HepG2 (cell line): ENCODE measurements around the gene KRT12. TPM values are rescaled to one million over a fixed set of nuclear protein-coding genes. Genes with fewer than 3 reads are reported as not detected.

ENCODE experiments used
- AHR ChIP-seq: IDR thresholded peaks from 2 replicates; pipeline ENCODE4 v1.6.1; 2018; ENCODE audit warnings: missing genetic modification reagents, missing compliant biosample characterization
- ELF1 ChIP-seq: sonication (generic); formaldehyde crosslinking; IDR thresholded peaks from 2 replicates; pipeline ENCODE4 v1.4.0; 2020; ENCODE audit warnings: missing genetic modification reagents
- GLI4 ChIP-seq: sonication (generic); formaldehyde crosslinking; IDR thresholded peaks from 2 replicates; pipeline ENCODE4 v1.5.1; 2020; ENCODE audit warnings: missing genetic modification reagents, mild to moderate bottlenecking, moderate library complexity, borderline replicate concordance
- GZF1 ChIP-seq: sonication (generic); formaldehyde crosslinking; IDR thresholded peaks from 2 replicates; pipeline ENCODE4 v1.5.1; 2020; ENCODE audit warnings: mild to moderate bottlenecking, missing genetic modification reagents
- MAZ ChIP-seq, 2 experiments: sonication (generic) in 1 of 2; formaldehyde crosslinking in 1 of 2; IDR thresholded peaks; 2 replicates each; pipeline versions ENCODE4 v1.5.0 to v1.6.1; 2012 to 2020; ENCODE audit warnings: low read depth in 2 of 2, mild to moderate bottlenecking in 2 of 2, borderline replicate concordance in 1 of 2, improper control_type of control experiment in 1 of 2, low read length in 1 of 2, missing genetic modification reagents in 1 of 2, moderate library complexity in 1 of 2
- NFE2L2 ChIP-seq: fragments of 150-350 bp; IDR thresholded peaks from 2 replicates; pipeline ENCODE4 v1.6.1; 2014; ENCODE audit warnings: low read length
- RXRA ChIP-seq: sonication (generic); formaldehyde crosslinking; IDR thresholded peaks from 2 replicates; pipeline ENCODE4 v1.5.1; 2020; ENCODE audit warnings: missing genetic modification reagents
- TAF15 ChIP-seq: fragments of 200-400 bp; formaldehyde crosslinking; IDR thresholded peaks from one replicate; pipeline ENCODE4 v1.6.1; 2018; ENCODE audit warnings: mild to moderate bottlenecking, low read depth, low read length; ENCODE audit not compliant: poor library complexity, severe bottlenecking
- ZBTB3 ChIP-seq: sonication (generic); formaldehyde crosslinking; IDR thresholded peaks from 2 replicates; pipeline ENCODE4 v1.4.0; 2020; ENCODE audit warnings: low read depth, mild to moderate bottlenecking, moderate library complexity, missing genetic modification reagents, borderline replicate concordance
- ZMAT5 ChIP-seq: sonication (generic); formaldehyde crosslinking; IDR thresholded peaks from 2 replicates; pipeline ENCODE4 v1.5.0; 2020; ENCODE audit warnings: mild to moderate bottlenecking, low read depth, missing genetic modification reagents, borderline replicate concordance
- ZNF124 ChIP-seq: sonication (generic); formaldehyde crosslinking; IDR thresholded peaks from 2 replicates; pipeline ENCODE4 v1.4.0; 2020; ENCODE audit warnings: missing genetic modification reagents
- ZNF205 ChIP-seq: IDR thresholded peaks from 2 replicates; pipeline ENCODE4 v1.6.1; 2018; ENCODE audit warnings: missing biosample characterization, missing genetic modification reagents
- ZNF225 ChIP-seq: sonication (generic); formaldehyde crosslinking; IDR thresholded peaks from 2 replicates; pipeline ENCODE4 v1.4.0; 2020; ENCODE audit warnings: mild to moderate bottlenecking, missing genetic modification reagents
- ZNF251 ChIP-seq: sonication (generic); formaldehyde crosslinking; IDR thresholded peaks from 2 replicates; pipeline ENCODE4 v1.9.0; 2021; ENCODE audit warnings: mild to moderate bottlenecking, missing genetic modification reagents
- ZNF512B ChIP-seq: sonication (generic); formaldehyde crosslinking; IDR thresholded peaks from 2 replicates; pipeline ENCODE4 v1.5.1; 2020; ENCODE audit warnings: missing genetic modification reagents, mild to moderate bottlenecking, borderline replicate concordance
- polyA plus RNA-seq, 8 experiments: library from polyadenylated mRNA; depleted of rRNA in 3 of 8; stranded (reverse) in 7 of 8; unstranded in 1 of 8; fragments of >200 nt; fragmentation: Illumina TruSeq in 4 of 8; extraction: Trizol in 4 of 8; gene quantifications; 2 replicates each; pipeline versions ENCODE4 v1.2.1 to v1.2.3, GENCODE V29; 2011 to 2016; ENCODE audit warnings: low read depth in 4 of 8, missing spikeins in 1 of 8, mixed read lengths in 1 of 8; ENCODE audit not compliant: insufficient read depth in 1 of 8
- total RNA-seq, 5 experiments: library from RNA; depleted of rRNA; stranded (reverse); fragments of >200 nt; fragmentation: Illumina TruSeq; extraction: Trizol; gene quantifications; 2 replicates each; pipeline ENCODE4 v1.2.3, GENCODE V29; 2016; ENCODE audit warnings: low read depth in 1 of 5
- TF ChIP-seq, protein P1 (sequence below): sonication (generic); formaldehyde crosslinking; IDR thresholded peaks from 2 replicates; pipeline ENCODE4 v1.5.1; 2020; ENCODE audit warnings: mild to moderate bottlenecking, moderate library complexity, missing genetic modification reagents
- TF ChIP-seq, protein P2 (sequence below): sonication (generic); IDR thresholded peaks from 2 replicates; pipeline ENCODE4 v1.6.1; 2016; ENCODE audit warnings: low read depth, borderline replicate concordance
- TF ChIP-seq, protein P3 (sequence below): IDR thresholded peaks from 2 replicates; pipeline ENCODE4 v1.6.1; 2012; ENCODE audit warnings: low read length, improper control_type of control experiment
- TF ChIP-seq, protein P4 (sequence below): sonication (generic); formaldehyde crosslinking; IDR thresholded peaks from 2 replicates; pipeline ENCODE4 v1.4.0; 2020; ENCODE audit warnings: missing genetic modification reagents

Gene KRT12
- total and polyA plus RNA-seq, 2 of the 13 experiments (the other 11 are each of a cell fraction or from before 2014, with no cell fraction given), result 0.07 to 0.09 TPM

GRCh38 chr17:40901981-40902474 is 35.0 kb upstream of the KRT12 start (continued):
- TF ChIP-seq ZNF225 (CRISPR knock-in tag), result no peak
- TF ChIP-seq ZNF205, result 0 out of 2 replicates have a peak, but pooled peaks have one; percentile 43
- TF ChIP-seq GZF1 (CRISPR knock-in tag), result no peak
- peak; percentile 31; the same call in 1 of the 2 replicates for TF ChIP-seq ELF1 (CRISPR knock-in tag)
- TF ChIP-seq ZNF251 (CRISPR knock-in tag), result no peak
- TF ChIP-seq NFE2L2, result peak; percentile 67; the same call in 1 of the 2 replicates
- TF ChIP-seq, protein P1, sequence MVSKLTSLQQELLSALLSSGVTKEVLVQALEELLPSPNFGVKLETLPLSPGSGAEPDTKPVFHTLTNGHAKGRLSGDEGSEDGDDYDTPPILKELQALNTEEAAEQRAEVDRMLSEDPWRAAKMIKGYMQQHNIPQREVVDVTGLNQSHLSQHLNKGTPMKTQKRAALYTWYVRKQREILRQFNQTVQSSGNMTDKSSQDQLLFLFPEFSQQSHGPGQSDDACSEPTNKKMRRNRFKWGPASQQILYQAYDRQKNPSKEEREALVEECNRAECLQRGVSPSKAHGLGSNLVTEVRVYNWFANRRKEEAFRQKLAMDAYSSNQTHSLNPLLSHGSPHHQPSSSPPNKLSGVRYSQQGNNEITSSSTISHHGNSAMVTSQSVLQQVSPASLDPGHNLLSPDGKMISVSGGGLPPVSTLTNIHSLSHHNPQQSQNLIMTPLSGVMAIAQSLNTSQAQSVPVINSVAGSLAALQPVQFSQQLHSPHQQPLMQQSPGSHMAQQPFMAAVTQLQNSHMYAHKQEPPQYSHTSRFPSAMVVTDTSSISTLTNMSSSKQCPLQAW (CRISPR knock-in tag), result peak; percentile 89
- TF ChIP-seq, protein P2, sequence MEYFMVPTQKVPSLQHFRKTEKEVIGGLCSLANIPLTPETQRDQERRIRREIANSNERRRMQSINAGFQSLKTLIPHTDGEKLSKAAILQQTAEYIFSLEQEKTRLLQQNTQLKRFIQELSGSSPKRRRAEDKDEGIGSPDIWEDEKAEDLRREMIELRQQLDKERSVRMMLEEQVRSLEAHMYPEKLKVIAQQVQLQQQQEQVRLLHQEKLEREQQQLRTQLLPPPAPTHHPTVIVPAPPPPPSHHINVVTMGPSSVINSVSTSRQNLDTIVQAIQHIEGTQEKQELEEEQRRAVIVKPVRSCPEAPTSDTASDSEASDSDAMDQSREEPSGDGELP, result peak; percentile 96
- TF ChIP-seq GLI4 (CRISPR knock-in tag), result no peak
- TF ChIP-seq, protein P3, sequence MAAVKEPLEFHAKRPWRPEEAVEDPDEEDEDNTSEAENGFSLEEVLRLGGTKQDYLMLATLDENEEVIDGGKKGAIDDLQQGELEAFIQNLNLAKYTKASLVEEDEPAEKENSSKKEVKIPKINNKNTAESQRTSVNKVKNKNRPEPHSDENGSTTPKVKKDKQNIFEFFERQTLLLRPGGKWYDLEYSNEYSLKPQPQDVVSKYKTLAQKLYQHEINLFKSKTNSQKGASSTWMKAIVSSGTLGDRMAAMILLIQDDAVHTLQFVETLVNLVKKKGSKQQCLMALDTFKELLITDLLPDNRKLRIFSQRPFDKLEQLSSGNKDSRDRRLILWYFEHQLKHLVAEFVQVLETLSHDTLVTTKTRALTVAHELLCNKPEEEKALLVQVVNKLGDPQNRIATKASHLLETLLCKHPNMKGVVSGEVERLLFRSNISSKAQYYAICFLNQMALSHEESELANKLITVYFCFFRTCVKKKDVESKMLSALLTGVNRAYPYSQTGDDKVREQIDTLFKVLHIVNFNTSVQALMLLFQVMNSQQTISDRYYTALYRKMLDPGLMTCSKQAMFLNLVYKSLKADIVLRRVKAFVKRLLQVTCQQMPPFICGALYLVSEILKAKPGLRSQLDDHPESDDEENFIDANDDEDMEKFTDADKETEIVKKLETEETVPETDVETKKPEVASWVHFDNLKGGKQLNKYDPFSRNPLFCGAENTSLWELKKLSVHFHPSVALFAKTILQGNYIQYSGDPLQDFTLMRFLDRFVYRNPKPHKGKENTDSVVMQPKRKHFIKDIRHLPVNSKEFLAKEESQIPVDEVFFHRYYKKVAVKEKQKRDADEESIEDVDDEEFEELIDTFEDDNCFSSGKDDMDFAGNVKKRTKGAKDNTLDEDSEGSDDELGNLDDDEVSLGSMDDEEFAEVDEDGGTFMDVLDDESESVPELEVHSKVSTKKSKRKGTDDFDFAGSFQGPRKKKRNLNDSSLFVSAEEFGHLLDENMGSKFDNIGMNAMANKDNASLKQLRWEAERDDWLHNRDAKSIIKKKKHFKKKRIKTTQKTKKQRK, result no peak
- TF ChIP-seq TAF15, result no peak
- TF ChIP-seq ZMAT5 (CRISPR knock-in tag), result no peak
- TF ChIP-seq ZNF124 (CRISPR knock-in tag), result peak; percentile 63; the same call in 1 of the 2 replicates
- TF ChIP-seq, protein P4, sequence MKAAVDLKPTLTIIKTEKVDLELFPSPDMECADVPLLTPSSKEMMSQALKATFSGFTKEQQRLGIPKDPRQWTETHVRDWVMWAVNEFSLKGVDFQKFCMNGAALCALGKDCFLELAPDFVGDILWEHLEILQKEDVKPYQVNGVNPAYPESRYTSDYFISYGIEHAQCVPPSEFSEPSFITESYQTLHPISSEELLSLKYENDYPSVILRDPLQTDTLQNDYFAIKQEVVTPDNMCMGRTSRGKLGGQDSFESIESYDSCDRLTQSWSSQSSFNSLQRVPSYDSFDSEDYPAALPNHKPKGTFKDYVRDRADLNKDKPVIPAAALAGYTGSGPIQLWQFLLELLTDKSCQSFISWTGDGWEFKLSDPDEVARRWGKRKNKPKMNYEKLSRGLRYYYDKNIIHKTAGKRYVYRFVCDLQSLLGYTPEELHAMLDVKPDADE (CRISPR knock-in tag), result no peak
- TF ChIP-seq AHR, result no peak
- TF ChIP-seq MAZ (IDR thresholded peaks at IDR 0.05; ENCODE audit: borderline replicate concordance, low read depth, low read length), result peak; percentile 82; the same call in 1 of the 2 replicates
- TF ChIP-seq MAZ (CRISPR knock-in tag; IDR thresholded peaks at IDR 0.05; ENCODE audit: low read depth), result no peak; the same call in 1 of the 2 replicates
- peak; percentile 55; the same call in 1 of the 2 replicates for TF ChIP-seq RXRA (CRISPR knock-in tag)
- no peak for TF ChIP-seq ZBTB3 (CRISPR knock-in tag)
- no peak for TF ChIP-seq ZNF512B (CRISPR knock-in tag)
